ENCODE measurements around the gene MYH1.

The MYH1 gene

DNA sequence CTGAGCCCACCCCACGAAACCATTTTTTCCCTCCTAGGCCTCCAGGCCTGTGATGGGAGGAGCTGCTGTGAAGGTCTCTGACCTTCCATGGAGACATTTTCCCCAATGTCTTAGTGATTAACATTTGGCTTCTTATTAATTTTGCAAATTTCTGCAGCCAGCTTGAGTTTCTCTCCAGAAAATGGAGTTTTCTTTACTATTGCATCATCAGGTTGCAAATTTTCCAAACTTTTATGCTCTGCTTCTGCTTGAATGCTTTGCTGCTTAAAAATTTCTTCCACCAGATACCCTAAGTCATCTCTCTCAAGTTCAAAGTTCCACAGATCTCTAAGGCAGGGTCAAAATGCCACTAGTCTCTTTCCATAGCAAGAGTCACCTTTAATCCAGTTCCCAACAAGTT, 36.1 kb downstream of the MYH1 start:
- H3K4me3 ChIP-seq = no peak overlapping the region
- DNase-seq (ENCODE audit: low spot score) = no peak
- TF ChIP-seq, protein P1, sequence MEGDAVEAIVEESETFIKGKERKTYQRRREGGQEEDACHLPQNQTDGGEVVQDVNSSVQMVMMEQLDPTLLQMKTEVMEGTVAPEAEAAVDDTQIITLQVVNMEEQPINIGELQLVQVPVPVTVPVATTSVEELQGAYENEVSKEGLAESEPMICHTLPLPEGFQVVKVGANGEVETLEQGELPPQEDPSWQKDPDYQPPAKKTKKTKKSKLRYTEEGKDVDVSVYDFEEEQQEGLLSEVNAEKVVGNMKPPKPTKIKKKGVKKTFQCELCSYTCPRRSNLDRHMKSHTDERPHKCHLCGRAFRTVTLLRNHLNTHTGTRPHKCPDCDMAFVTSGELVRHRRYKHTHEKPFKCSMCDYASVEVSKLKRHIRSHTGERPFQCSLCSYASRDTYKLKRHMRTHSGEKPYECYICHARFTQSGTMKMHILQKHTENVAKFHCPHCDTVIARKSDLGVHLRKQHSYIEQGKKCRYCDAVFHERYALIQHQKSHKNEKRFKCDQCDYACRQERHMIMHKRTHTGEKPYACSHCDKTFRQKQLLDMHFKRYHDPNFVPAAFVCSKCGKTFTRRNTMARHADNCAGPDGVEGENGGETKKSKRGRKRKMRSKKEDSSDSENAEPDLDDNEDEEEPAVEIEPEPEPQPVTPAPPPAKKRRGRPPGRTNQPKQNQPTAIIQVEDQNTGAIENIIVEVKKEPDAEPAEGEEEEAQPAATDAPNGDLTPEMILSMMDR (IDR thresholded peaks at IDR 0.05) = no peak
- no peak overlapping the region for H3K27ac ChIP-seq

- H3K27ac ChIP-seq = no peak overlapping the region
- no peak for DNase-seq (ENCODE audit: low spot score)
- H3K4me3 ChIP-seq = no peak overlapping the region
- TF ChIP-seq, protein P1 (IDR thresholded peaks at IDR 0.05) = no peak
Observed at GRCh38 chr17:10477701-10478100, 40.6 kb downstream of the MYH1 start.

DNA sequence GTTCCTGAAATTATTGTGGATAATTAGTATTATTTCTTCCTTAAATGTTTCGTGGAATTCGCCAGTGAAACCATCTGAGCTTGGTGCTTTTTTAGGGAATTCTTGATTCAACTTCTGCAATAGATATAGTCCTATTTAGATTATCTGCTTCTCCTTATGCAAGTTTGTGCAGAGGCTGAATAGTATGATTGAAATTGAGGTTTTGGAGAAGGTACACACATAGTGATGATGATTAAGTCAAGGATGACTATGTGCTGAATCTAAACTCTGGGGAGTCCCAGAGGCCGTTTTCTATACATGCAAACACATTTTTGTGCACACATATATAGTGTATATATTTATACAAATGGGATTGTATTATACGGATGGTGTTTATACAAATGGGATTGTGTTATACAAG, 43.8 kb downstream of the MYH1 start:
- TF ChIP-seq, protein P1 (IDR thresholded peaks at IDR 0.05) = no peak
- H3K27ac ChIP-seq = no peak overlapping the region
- no peak overlapping the region for H3K4me3 ChIP-seq
- DNase-seq (ENCODE audit: low spot score) = no peak

DNA sequence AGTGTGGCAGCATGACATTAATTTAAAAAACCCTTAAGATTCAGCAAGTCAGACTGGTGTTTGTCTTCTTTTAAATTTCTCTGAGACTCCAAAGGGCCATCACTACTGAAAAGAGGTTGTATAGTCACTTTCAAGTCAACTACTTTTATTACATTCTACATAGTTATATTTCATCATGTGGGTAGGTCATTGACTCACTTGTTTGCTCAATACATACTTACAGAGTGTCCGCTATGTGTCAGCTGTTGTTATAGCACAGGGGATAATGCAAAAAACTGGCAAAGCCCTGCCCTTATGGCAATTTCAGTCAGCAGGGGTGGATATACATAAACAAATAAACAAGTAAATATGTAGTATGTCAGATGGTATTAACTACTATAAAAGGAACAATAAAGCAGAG, 46.5 kb downstream of the MYH1 start:
- H3K4me3 ChIP-seq = no peak overlapping the region
- DNase-seq (ENCODE audit: low spot score) = no peak
- TF ChIP-seq, protein P1 (IDR thresholded peaks at IDR 0.05) = no peak
- no peak overlapping the region for H3K27ac ChIP-seq

- no peak within 1 kb of the TSS for H3K27ac ChIP-seq
- DNase-seq (ENCODE audit: low spot score) = no peak
- TF ChIP-seq, protein P1 (IDR thresholded peaks at IDR 0.05) = no peak
- H3K4me3 ChIP-seq = no peak within 1 kb of the TSS
Observed at GRCh38 chr17:10469459-10469858, 48.9 kb downstream of the MYH1 start, which contains the start of gene MYH4. TSS of gene MYH4 (minus strand) at chr17:10469559. CDS start at chr17:10466745, 2,814 bp downstream.

GRCh38 chr17:10463402-10463801, 54.9 kb downstream of the MYH1 start:
- DNase-seq (ENCODE audit: low spot score) = no peak
- TF ChIP-seq, protein P1 (IDR thresholded peaks at IDR 0.05) = no peak
- Histone ChIP-seq H3K27ac (no peak overlapping the region), H3K4me3 (no peak overlapping the region)

DNA sequence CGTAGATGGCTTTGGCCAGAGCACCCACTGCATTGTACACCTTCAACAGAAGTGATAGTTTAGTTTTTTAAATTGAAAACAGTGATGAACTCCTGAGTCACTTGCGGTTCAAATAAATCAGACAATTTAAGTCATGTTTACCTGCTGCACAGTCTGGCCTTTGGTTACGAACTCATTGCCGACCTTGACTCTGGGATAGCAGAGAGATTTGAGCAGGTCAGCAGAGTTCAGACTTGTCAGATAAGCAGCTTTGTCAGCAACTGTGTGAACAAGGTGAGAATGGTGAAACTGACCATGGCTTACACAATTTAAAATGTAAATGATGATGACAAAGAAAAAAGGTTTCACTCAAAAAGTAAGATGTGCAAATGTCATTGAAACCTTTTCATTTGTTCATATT, 58.3 kb downstream of the MYH1 start:
- TF ChIP-seq, protein P1 (IDR thresholded peaks at IDR 0.05) = no peak
- no peak overlapping the region for H3K27ac ChIP-seq
- no peak for DNase-seq (ENCODE audit: low spot score)
- no peak overlapping the region for H3K4me3 ChIP-seq

All from coronary artery (tissue), 2 donors.